Lower leg skin (tissue), 3 donors: Measurements from ENCODE around the gene AGTR1.

Experiments used
- CTCF ChIP-seq, 3 donors: fragments of 450-650 bp; IDR thresholded peaks; one replicate each; pipeline ENCODE4 v1.5.1; 2016; ENCODE audit warnings: antibody characterized with exemption in 3 of 3, mild to moderate bottlenecking in 3 of 3, moderate library complexity in 2 of 3
- POLR2A ChIP-seq, 2 donors: fragments of 450-650 bp; IDR thresholded peaks; one replicate each; pipeline ENCODE4 v1.6.1; 2016 to 2017; ENCODE audit warnings: antibody characterized with exemption in 2 of 2, mild to moderate bottlenecking in 1 of 2, moderate library complexity in 1 of 2

DNA sequence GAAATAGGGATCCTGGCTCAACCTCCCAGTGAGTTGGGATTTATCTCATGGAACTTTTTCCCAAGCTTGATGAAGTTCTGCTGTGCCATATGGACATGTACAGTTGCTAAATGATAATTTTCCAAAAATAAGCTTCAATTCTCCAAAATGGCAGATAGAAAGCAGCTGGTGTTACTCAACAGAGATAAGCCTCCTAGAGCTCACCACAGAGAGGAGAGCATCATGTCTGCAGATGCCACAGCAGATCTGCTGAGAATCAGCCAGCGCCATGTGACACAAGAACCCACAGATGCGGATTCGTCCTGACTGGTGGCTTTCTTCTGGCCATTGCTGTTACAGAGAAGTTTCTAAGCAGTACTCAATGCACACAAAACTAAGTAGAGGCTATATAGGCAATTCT is 50.6 kb downstream of the AGTR1 start:
- TF ChIP-seq POLR2A (IDR thresholded peaks at IDR 0.05) (no peak), CTCF (IDR thresholded peaks at IDR 0.05) (no peak)
